Measurements from ENCODE around the gene TMEM132C.

TMEM132C gene

DNA sequence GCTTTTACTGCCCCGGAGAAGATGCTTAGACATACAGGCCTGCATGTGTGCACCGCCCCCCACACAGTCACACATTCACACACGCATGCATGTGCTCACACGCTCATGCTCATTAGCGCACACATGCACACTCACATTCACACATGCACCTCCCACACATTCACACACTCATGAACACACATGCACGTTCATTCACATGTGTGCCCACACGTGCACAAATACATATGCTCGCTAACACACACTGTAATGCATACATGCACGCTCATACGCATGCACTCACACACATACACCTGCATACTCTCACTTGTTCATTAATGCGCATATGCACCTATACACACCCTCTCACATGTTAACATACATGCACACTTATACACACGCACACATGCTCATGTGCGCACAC, 21.9 kb downstream of the TMEM132C start:
- DNase-seq = no peak

DNA sequence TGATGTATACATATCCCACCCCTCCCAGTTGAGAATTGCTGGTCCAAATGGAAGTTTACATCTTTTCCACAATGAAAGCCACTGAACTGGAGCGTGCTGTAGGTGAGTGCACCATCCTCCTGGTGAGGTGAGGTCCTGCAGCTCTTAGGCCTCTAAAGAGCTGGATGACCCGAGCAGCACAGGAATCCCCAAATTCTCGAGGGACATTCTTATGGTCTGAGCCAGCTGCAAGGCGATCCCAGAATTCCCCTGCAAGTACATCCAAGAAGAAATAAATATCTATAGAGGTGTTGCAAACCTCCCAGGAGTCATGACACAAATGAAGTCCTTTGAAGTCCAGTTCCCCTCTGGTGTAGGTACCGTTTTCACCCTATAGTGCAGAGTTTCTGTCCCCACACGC, 24.0 kb downstream of the TMEM132C start:
- DNase-seq = no peak

DNA sequence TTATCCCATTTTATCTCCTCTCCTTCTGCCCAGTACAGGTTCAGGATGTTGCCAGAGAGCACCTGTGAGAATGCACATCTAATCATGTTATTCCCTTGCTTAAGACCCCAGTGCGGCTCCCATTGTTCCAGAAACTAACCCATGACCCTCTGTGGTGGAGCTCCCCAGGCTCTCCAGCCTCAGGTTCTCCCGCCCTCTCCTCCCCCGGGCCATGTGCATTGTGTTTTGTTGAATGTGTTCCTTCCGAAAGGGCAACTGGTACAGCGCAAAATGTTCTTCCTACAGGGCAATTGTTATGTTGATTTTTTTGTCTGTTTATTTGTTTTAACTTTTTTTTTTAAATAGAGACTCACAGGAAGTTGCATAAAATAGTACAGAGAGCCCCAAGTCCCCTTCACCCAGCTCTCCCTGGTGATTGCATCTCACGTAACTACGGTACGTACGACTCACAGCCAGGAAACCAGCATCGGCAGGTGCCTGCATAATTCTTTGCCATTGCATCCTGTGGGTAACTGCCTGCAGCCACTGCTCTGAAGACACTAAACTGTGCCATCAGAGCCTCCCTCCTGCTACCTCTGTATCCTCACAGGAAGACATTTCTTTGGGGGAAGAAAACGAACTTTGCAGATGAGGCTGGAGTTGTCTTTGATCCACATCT, 31.2 kb downstream of the TMEM132C start:
- no peak for DNase-seq

DNA sequence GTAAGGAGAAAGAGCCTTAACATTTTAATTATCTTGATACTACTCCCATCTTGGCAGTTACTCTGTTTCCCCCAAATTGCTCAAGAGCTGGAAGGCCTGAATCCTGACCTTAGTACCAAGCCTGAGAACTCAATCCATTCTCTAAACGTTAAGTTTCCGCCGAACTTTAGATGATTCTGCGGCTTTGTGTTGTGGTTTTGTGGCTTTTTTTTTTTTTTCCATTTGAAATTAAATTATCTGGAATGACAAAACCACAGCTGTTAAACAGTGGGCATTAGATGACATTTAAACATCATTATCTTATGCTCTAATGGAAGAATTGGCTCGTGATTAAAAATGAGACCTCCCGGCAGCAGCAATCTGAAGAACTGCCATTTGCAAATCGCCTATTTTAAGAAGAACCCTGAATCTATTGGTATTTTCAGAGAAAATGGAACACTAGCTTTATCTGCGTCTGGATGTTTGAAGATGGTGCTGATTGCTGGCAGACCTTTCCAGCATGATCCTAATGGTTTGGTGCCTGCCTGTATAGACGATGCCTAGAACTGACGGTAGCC, 38.4 kb downstream of the TMEM132C start:
- DNase-seq = no peak

DNA sequence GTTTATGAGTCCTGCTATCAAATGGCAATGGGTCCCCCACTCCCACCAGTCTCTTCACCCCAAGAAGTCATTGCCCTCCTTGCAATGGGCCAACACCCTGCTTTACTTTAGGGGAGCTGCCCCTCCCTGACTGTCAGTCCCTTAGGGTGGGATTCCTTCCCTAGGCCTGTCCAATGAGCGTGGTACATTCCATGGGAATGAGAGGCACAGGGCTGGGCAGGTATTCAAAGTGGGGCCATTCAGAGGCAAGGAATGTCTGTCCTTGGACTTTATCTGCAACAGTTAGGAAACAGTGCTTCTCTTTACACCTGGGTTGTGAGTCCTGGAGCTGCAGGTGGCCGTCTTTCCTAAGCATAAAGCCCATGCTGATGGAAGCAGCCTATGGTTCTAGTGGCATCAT, 40.8 kb downstream of the TMEM132C start:
- no peak for DNase-seq

DNA sequence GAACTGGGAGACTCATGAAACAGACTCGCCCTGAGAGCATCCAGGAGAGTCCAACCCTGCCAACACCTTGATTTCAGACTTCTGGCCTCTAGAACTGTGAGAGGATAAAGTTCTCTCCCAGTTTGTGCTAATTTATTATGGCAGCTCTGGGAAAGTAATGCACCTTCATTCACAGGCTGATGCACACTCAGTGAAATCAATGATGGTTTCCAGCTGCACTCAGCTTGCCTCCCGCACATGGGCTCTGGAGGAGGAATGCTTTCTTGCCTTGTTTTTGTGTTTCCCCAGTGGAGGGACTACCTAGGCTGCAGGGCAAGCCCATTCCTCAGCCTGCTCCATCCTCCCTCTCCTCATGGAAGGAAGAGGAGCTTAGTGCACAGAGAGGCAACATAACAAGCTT, 45.7 kb downstream of the TMEM132C start:
- no peak for DNase-seq

DNA sequence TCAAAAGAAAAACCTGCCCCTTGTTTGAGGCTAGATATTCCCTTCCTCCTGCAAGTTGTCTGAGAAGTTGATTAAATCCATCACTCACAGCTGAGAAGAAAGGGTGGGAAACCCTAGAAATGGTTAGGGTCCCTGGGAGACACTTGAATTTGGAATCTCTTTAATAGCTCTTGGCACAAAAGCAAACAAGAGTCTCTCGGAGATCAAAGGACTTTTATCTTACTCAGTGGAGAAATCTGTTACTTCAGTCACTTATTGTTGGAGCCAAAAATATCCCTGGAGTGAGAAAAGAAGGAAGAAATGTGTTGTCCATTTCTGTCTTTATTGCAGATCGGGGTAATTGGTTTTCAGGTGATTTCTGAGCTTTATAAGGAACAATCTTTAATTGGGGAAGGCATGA, 47.0 kb downstream of the TMEM132C start:
- no peak for DNase-seq

DNA sequence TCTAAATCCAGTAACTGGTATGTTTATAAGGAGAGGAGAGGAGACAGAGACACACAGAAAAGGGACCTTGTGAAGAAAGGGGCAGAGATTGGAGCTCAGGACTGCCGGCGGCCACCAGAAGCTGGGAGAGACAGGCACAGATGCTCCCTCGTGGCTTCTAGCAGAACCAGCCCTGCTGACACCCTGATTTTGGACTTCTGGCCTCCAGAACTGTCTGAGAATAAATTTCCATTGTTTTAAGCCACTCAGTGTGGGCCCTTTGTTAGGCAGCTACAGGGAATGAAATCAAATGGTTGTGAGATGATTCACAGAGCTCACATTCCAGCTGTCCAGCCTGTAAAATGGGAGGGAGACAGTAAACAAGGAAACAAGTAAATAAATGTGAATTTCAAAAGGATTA, 47.6 kb downstream of the TMEM132C start:
- no peak for DNase-seq

DNA sequence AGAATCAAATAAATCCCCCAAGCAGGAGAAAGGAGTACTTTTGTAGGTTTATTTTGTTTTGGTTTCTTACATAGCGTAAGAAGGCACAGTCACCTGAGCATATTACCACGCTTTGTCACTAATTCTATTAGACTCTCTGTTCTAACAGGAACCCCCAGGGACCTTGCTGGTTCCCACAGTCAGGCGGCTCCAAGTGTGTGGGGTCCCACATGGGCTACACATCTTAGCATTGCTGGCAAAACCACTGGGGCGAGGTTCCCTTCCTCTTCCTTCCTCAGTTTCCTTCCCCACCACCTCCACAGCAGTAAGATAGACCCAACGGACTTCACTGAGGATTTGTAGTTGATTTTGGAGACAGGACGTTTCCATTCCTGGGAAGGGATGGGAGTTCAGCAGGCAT, 49.1 kb downstream of the TMEM132C start:
- no peak for DNase-seq

DNA sequence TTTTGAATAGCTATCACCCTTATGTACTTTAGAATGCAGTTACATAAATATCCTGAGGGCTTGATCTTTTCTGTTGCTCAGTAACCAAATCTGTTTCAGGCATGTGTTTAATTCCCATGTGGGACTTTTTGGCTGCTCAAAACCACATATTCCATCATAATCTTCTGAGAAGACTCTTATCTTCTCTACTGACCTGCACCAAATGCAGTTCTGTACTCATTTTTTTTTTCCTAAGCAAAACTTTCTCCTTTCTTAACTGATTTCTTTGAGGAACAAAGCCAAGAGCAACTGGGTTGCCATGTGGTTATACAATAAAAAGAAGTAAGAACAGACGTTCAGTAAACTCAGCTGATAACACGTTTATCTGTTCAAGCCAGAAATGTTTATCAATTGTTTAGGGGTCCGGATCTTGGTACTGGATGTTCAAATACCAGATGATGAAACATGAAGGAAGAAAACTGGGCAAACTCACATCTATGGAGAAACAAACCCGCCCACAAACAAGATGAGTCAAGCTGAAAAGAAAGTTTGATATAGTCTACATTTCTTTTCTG, 50.1 kb downstream of the TMEM132C start:
- no peak for DNase-seq

DNA sequence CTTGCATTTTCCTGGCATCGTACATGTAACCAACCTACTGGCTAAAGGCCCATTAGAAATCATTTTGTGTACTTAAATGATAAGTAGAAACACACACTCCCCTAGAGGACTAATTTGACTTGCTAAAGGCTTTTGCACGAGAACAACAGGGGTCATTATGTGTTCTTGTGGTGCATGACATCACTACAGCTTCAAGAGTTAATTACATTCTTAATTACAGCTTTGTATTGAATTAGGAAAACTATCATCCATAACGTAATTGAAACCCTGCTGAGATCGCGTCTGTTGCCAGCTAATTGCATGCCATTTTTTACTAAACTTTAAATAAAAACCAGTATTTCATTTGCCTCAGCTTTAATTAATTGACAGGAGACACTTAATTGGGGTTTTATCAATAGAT, 51.4 kb downstream of the TMEM132C start:
- no peak for DNase-seq

DNA sequence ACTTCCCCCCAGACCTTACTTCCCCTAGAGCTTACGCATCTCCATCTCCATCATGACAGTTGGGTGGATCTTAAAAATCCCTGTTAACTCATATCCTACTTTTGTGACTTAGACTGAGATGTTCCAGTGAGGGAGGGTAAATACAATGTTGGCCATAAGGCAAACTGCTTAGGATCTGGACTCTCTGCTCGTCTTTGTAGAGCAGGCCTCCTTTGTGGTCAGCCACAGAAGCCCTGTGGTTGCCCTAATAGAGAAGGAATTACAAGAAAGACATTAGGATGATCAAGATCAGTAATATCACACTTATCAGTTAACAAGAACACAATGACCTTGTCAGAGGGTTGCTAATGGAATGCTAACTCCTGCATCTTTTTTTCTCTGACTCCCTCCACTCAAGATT, 52.0 kb downstream of the TMEM132C start:
- no peak for DNase-seq

DNA sequence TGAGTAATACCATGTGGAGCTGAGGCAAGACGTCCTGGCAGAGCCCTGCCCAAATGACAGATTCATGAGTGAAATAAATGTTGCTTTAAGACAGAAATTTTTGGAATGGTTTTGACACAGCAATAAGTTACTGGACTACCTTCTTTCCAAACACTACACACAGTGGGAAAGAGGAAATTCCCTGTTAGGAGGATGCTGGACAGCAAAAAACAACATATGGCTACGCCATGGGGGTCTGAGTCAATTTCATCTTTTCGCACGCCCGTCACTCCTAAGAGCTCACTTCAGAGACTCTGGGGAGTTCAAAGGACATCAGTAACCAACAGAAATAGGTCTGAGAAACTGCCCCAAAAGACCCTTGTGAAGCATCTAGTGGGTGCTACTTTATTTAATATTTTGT, 55.4 kb downstream of the TMEM132C start:
- no peak for DNase-seq

DNA sequence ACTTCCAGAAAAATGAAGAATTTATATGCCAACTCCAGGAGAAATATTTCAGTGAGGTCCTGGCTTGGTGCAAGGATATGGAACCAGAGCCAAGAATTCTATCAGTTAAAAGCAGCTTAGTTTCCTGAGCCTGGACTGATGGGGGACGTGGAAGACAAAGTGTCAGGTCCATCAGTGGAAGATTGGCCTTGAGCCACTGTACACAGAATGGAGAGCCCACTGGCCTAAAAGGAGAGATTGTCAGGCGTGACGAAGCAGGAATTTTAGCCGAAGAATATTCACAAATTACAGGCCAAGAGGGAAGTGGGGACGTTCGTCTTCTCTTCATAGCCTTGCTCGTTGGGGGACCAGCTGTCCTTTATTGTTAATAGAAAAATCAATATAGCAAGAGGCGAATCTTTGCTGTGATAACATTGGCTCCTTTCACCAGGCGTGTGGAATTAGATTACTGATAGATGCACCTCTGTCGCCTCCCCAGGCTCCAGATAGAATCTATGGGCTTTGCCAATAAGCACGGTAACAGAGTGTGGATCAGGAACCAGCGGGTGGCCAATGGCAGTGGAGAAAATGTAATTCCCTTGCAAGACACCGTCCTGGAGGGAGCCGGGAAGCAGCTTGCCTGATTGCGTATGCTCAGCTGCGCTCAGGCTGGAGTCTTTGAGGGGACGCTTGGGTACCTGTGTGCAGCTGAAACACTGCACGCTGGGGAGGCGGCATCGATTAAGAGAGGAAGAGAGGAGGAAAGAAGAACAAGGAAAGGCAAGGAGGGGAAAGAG, 56.4 kb downstream of the TMEM132C start:
- DNase-seq = no peak

DNA sequence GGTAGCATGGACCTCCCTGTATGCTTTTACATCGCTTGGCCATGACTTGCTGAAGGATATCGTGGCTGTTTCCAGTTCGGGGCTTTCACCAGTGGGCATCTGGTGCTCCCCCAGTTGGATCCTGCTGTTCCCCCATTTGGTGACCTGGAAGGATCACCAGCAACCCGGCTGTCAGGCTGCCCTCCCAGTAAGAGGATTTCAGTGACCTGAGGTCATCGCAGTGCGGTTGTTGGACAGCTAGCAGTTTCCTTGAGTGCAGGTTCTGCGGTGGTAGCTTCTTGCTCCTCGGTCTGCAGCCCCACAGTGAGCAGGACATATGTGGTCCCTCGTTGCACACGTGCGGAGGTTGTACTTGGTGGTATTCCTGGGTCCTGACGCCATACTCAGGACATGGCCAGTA, 58.7 kb downstream of the TMEM132C start:
- no peak for DNase-seq

DNA sequence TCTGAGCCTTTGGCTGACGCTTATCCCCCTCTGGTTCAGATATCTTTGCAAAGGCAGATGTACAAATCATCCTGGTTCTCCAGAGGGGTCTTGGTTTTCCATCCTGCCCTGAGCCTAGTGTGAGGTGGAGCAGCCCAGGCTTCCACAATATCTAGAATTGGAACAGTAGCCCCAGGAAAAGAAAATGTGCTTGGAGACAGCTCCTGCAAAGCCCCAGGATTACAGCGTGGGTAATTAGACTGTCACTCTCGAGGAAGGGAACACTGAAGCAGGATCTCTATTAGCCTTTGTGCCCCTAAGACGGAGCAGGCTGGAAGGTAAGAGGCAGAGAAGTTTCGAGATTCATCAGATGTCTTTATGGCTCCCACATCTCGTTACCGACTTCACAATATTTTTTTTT, 59.4 kb downstream of the TMEM132C start:
- no peak for DNase-seq

DNA sequence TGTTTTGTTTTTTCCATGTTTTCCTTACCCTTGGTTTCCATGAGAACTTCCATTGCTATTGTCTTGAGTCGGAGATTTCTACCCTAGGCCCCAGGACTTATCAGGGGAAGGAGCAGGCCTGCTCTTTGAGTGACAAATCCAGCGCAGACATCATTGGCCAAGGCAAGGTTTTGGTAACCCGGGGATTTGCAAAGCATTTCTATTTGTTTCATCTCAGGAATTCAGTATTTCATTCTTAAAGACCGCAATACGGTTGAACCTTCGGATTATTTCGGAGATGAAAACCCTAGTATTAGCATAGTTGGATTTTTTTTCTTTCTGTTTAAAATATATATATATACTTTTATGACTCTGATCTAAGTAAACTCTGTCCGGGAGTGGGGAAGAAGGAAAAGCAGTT, 62.0 kb downstream of the TMEM132C start:
- DNase-seq = no peak

DNA sequence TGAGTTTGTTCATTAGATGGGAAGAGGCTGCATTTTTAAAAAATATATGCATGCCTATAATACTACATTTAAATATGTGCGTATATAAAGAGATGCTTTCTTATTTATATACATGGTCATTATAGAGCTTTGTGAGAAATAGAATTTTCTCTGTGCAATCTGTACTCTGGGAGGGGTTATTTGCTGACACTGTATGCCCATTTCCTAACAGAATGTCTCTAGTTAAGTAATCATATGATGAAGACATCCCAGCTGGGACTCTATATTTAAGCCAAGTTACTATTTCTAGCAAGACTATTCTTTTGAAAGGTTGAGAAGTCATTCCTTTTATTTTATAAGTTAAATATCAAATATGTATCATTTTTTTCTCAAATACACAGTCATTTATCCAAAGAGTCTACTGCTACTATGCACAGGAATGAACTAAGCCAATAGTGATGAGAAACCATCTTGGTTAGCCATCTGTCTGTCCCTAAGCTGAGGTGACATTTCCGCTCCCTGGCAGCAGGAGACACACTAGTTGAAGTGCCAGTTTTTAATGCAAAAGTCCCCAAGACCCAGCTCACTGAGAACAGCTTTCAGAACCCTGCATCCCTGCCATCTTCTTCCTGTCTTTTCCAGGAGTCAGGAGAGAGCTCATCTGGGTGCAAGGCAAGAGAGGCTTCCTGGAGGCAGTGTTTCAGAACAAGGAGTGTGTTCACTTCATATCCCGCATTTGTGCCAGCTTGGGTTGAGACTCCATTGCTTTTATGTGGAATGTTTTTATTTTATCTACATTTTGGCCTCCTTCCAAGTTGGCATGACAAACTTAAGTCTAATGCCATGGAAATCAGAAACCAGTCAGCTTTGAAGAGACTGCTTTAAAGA, 69.5 kb downstream of the TMEM132C start:
- no peak for DNase-seq

DNA sequence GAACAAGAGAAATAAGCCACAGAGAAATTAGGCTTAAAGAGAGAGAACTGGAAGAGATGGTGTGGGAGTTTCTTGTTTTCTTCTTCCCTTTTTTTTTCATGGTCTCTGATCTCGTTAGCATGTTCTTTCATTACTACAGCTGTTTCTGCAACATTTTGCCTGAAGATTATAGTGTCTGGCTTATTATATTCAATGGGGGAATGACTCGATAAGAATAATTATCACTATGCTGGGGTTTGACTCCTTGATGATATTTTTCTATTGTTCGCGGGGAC, 70.0 kb downstream of the TMEM132C start:
- DNase-seq = no peak

DNA sequence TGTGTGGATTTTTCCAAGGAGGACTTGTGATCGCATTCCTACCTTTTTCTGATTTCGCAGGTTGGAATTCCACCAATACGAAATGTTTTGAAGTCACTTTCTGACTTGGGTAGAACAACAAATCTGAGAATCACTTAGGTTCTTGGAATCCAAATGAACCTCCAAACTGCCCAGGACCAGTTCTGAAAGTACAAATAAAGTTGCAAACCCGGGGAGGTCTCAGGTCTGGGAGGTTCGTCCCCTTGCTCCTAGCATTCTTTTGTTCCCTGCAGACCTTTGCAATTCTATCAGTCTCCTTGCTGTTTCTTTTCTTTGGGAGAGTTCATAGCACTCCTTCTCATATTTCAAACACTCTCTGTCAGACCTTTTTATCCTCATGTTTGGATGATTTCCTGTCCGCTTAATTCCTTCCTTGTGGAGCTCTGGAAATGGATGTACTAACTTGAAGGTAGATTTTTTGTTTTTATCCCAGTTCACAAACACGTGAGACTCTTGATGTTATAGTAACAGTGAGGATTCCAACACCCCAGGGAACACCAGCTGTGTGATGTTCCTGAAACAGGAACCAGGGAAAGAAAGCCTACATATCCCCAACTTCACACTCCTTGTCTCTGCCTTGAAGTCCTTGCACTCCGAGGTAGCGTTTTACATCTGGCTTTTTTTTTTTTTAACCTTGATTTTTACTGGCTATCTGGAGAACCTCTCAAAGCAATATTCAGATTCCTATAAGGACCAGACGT, 70.6 kb downstream of the TMEM132C start:
- DNase-seq = no peak

DNA sequence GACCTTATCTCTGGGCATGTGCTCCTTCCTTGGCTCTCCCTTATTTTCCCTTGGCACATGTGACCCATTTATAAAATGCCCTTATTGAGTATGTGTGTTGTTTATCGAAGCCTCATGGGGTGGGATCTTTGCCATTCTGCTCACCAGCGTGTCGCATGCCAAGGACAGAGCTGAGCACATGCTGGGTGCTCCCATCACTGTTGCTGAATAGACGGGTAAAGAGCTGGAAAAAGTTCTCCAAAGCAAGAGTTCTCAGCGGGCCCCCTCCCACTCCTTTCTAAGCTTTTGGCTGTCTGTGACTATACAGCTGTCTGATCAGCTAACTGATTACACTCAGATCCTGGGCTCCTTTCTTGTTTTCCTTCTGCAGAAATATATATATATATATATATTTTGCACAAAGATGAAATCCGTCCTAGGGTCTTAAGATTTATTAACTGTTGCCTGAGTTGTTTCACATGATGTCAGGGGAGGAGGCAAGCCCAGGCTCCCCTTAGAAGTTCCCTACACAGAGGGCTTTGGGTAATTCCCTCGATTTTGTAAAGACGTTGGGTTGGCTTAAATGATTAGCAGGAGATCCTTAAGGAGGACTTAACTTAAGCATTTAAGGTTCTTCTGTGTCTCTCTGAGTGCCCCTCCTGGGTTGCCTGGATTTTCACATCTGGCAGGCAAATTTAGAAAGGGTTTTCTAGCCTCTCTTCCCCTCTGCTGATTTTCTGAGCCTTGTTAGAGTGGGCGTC, 71.6 kb downstream of the TMEM132C start:
- no peak for DNase-seq

DNA sequence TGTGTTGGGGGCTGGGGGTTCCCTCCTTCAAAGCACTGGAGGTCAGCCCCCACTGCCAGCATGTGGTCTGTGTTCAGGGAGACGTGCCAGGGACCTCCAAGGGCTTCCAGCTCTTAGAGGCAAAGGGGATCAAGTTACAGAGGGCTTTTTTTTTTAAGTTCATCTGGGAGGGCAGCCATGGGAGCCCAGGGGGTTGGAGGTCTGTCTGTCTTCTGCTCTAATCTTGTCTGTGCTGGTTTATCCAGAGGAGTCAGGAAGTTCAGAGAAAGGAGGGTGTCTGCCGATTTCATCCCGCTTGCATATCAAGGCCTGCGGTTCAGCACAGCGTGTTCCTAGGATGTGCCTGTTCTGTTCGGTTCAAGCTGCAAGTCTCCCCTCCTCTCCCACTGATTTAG, 72.2 kb downstream of the TMEM132C start:
- DNase-seq = no peak

Data from EL (cell line).